HG03060 (cell line): ENCODE data around the gene SDK1.
"Not testable (repeated sequence)": the region's sequence is repeated elsewhere in the genome, so short reads cannot be mapped to it uniquely, and the experiment has no call there.

Source experiments
- ATAC-seq: cut with Tn5 transposase; IDR thresholded peaks from one replicate; pipeline ENCODE4 v1.9.1; 2021; ENCODE audit warnings: low read depth, moderate number of reproducible peaks; ENCODE audit not compliant: unreplicated experiment

The SDK1 gene

GRCh38 chr7:4217126-4217660 lies 916.1 kb downstream of the SDK1 start:
- ATAC-seq, result not testable (repeated sequence)

DNA sequence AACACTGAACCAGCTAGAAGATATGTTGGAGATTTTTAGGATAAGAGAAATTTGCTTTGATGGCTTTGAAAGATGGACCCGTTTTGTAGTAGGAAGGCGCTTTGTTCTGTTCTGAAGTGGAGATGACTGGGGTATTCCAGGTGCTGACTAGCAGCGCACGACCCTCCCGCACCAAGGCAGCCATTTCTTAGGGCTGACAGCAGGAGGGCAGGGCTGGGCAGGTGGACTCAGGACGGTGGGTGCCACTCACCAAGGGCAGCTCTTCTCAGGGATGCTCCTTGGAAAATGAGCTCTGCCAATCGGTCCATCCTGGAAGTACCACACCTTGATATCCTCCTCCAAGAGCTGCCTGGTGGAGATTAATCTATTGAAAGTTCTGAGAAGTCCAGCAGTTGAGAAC lies 917.4 kb downstream of the SDK1 start:
- ATAC-seq, result no peak

DNA sequence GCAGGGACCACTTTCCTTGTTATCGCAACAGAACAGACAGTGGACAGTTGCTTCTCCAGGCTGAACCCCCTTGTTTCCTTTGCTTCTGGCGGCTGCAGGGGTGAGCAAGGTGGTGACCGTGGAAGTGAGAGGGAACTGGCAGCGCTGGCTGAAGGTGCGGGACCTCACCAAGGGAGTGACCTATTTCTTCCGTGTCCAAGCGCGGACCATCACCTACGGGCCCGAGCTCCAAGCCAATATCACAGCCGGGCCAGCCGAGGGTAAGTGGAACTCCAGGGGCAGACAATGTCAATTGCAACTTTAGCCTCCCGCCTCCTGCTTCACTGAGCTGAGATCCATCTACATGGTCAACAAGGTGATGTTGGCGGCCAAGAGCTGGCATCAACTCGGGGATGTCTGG lies 919.0 kb downstream of the SDK1 start:
- ATAC-seq, result no peak

DNA sequence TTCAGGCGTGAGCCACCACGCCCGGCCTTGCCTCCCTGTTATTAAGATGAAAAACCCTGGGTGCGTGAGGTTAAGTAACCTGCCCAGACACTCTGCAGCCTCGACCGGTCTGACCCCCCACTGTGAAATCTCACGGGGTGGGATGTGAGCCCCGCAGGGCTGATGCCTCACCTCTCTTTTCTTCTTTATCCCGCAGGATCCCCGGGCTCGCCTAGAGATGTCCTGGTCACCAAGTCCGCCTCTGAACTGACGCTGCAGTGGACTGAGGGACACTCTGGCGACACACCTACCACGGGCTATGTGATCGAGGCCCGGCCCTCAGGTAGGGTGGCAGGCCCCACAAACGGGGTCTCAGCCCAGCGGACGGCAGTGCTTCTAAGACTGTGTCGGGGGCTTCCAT lies 920.0 kb downstream of the SDK1 start:
- ATAC-seq, result no peak

- ATAC-seq, result no peak
These were observed 921.6 kb downstream of the SDK1 start for GRCh38 chr7:4222676-4223075.

GRCh38 chr7:4225361-4225771 lies 924.3 kb downstream of the SDK1 start:
- no peak for ATAC-seq

DNA sequence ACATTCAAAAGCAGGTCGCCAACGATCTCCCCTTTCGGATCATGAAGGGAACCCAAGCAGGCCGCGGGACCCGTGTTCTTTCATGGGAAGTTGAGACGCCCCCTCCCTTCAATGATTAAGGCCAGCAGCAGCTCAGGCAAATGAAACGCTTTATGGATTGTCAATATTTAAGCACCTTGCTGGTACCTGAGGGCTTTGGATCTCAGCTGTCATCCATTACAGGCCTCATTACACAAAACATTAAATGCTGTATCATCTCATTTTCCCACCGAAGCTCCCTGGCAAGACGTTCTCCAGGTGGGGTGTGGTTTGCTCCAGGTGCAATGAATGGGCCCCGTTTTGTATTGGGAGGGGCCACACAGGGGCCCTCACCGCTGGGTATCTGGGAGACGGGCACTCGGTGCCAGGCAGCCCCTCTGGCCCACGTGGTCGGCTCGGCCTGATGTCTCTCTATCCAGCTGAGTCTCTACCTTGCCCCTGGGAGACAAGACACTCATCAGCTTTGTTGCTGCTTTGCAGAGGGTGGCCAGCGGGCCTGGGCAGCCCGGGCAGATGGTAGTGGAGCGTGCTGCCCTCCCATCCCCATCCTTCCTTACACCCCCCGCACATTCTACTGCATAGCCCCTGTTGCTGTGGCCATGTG lies 925.0 kb downstream of the SDK1 start:
- ATAC-seq, result no peak

- ATAC-seq, result no peak
These were observed 925.5 kb downstream of the SDK1 start for GRCh38 chr7:4226524-4226882.

GRCh38 chr7:4227105-4228010 lies 926.3 kb downstream of the SDK1 start:
- ATAC-seq, result no peak

- no peak for ATAC-seq
These were observed 929.3 kb downstream of the SDK1 start for GRCh38 chr7:4230352-4230751.

- ATAC-seq, result no peak
These were observed 932.1 kb downstream of the SDK1 start for GRCh38 chr7:4233146-4233545.

DNA sequence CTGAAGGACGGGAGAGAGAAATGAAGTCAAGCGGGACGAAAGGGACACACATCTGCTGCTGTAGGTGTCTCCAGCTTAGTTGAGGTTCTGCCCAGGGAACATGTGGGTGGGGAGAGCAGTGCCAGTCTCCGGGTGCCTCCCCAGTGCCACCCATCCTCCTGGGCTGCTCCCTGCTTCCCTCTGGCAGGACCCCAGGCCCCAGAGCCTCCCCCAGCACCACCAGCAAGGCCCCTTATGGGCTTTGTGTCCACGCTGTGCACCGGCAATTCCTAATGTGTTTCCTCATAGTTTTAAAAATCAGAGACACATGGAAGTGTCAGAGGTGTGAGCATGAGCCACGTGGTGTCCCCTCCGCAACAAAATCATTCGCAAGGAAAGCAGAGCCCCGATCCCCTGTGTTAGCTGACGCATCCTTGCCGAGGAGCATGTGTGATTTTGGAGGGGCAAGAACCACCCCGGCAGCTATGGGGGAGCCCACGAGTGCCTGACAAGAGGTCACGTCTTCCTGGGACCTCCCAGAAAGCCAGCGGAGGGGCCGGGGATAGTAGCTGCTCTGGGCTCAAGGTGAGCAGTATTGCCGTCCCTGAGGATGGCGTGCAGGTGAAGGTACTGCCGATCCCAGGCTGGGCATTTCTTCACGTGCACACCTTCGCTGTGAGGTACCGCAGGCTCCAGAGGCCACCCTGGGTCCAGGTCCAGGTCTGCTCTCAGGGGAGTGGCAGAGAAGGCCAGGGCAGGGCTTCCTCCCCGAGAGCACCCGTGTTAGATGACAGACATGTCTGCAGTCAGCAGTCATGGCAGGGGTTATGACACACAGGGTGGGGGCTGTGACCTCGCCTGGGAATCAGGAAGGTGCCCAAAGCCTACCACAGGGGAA lies 932.8 kb downstream of the SDK1 start:
- no peak for ATAC-seq

DNA sequence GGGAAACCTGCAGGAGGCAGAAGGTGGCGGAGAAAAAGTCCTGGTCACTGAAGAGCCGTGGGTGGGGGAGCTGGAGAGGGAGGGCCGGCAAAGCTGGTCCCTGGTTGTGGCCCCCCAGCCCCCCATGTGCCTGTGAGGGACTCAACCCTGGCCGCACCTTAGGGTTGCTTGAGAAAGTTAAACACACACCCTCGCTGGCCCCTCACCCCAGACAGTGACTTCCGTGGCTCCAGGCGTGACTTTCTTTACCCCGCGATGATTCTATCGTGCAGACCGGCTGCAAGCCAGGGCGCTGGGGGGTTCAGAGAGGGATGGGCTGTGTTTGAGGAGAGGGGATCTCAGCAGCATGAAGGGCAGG lies 933.4 kb downstream of the SDK1 start:
- ATAC-seq, result no peak

- ATAC-seq, result no peak
These were observed 933.8 kb downstream of the SDK1 start for GRCh38 chr7:4234886-4235285.

DNA sequence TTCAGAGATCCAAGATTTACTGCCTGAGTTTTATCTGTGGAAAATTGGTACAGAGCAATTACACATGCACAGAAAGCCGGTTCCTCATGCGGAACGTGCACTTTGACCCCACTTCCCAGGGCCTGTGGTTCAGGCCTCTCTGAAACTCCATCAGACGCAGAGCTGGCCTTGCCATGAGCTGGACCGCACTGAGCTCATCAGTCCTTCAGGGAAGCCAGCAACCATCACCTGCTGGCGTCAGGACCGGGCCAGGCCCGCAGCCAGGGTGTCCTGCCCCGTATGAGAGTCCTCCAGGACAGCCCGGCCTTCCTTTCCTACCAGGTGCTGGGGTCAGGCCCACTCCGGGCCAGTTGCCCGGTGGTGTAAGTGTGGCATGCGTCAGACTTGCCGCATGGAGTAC lies 934.5 kb downstream of the SDK1 start:
- ATAC-seq, result no peak

- ATAC-seq, result no peak
These were observed 935.3 kb downstream of the SDK1 start for GRCh38 chr7:4236389-4236788.

GRCh38 chr7:4236873-4237272 lies 935.8 kb downstream of the SDK1 start:
- not testable (repeated sequence) for ATAC-seq

DNA sequence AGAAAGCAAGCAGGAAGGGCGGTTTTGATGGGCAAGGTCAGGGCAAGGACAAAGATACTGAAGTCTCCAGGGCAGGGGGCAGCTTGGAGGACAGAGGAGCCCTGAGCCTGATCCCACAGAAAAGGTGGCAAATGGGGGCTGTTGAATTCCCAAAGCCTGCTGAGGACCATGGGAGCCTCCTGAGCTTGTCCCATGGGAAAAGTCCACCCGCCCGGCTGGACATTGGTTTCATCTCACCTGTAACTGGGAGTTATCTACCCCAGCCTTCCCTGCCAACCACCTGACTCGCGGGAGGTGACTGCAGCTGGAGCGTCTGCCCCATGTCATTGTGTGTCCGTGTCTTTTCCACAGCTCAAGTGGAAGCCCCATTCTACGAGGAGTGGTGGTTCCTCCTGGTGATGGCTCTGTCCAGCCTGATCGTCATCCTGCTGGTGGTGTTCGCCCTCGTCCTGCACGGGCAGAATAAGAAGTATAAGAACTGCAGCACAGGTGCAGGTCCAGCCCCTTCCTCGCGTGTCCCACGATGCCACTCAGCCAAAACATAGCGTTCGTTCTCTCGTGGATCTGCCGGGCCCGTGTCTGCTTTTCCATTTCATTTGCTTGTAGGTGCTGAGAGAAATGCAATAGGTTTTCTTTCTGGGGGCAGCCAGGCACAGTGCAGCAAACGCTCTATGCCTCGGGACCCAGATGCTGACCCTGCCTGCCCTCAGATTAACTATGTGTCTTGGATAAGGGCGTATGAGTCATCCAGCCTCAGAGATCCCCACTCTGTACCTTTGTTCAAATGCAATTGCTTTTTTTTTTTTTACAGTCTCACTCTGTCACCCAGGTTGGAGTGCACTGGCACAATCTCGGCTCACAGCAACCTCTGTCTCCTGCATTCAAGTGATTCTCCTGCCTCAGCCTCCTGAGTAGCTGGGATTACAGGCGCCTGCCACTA lies 936.5 kb downstream of the SDK1 start:
- ATAC-seq, result no peak

GRCh38 chr7:4238861-4239260 lies 937.8 kb downstream of the SDK1 start:
- ATAC-seq, result no peak

DNA sequence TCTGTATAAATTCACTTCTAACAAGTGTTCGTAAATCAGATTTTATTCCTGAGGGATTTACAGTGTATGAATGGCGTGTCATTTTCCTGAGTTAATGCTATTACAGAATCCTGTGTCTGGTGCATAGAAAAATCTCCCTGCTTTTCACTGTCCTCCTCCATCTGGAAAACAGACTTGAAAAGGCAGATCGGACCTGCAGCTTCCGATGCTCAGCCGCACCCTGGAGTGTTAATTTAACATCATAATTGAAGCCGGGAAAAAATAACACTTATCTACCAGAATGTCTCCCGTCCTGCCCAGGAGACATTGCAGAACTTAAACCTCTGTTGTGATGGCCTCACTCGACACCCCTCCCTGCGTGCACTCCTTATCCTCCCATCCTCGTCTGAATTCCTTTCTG lies 939.0 kb downstream of the SDK1 start:
- ATAC-seq, result no peak
